ENCODE results near the gene MARCHF3.
"Not testable (repeated sequence)": the region's sequence is repeated elsewhere in the genome, so short reads cannot be mapped to it uniquely, and the experiment has no call there.

The MARCHF3 gene

GRCh38 chr5:126911986-126912385 lies 118.4 kb downstream of the MARCHF3 start:
- no peak for DNase-seq

- DNase-seq: no peak
Observed at GRCh38 chr5:126909856-126910255, 120.5 kb downstream of the MARCHF3 start.

GRCh38 chr5:126904407-126904806 lies 126.0 kb downstream of the MARCHF3 start:
- DNase-seq: not testable (repeated sequence)

GRCh38 chr5:126900796-126901195 lies 129.6 kb downstream of the MARCHF3 start:
- DNase-seq: no peak

GRCh38 chr5:126899476-126899875 lies 130.9 kb downstream of the MARCHF3 start:
- no peak for DNase-seq

- DNase-seq: no peak
Observed at GRCh38 chr5:126897851-126898630, 132.3 kb downstream of the MARCHF3 start.

GRCh38 chr5:126896170-126896702 lies 134.1 kb downstream of the MARCHF3 start:
- no peak for DNase-seq

GRCh38 chr5:126895712-126896111 lies 134.6 kb downstream of the MARCHF3 start:
- not testable (repeated sequence) for DNase-seq

GRCh38 chr5:126890414-126890813 lies 139.9 kb downstream of the MARCHF3 start:
- DNase-seq: not testable (repeated sequence)

GRCh38 chr5:126888175-126888574 lies 142.2 kb downstream of the MARCHF3 start:
- no peak for DNase-seq

GRCh38 chr5:126884269-126884819 lies 146.0 kb downstream of the MARCHF3 start:
- DNase-seq: no peak

- no peak for DNase-seq
Observed at GRCh38 chr5:126883564-126884245, 146.7 kb downstream of the MARCHF3 start.

GRCh38 chr5:126881821-126882600 lies 148.3 kb downstream of the MARCHF3 start:
- no peak for DNase-seq

- no peak for DNase-seq
Observed at GRCh38 chr5:126878634-126879033, 151.7 kb downstream of the MARCHF3 start.

GRCh38 chr5:126878085-126878484 lies 152.3 kb downstream of the MARCHF3 start:
- DNase-seq: no peak

- DNase-seq: no peak
Observed at GRCh38 chr5:126877602-126878001, 152.8 kb downstream of the MARCHF3 start.

- no peak for DNase-seq
Observed at GRCh38 chr5:126875303-126875785, 155.0 kb downstream of the MARCHF3 start.

- no peak for DNase-seq
Observed at GRCh38 chr5:126872561-126873354, 157.6 kb downstream of the MARCHF3 start.

GRCh38 chr5:126871441-126871840 lies 158.9 kb downstream of the MARCHF3 start:
- no peak for DNase-seq

GRCh38 chr5:126869005-126869451 lies 161.3 kb downstream of the MARCHF3 start:
- DNase-seq: peak; percentile 51

- no peak for DNase-seq
Observed at GRCh38 chr5:126868338-126869004, 161.9 kb downstream of the MARCHF3 start.
